ENCODE results near the gene PCDH17.

PCDH17 gene

DNA sequence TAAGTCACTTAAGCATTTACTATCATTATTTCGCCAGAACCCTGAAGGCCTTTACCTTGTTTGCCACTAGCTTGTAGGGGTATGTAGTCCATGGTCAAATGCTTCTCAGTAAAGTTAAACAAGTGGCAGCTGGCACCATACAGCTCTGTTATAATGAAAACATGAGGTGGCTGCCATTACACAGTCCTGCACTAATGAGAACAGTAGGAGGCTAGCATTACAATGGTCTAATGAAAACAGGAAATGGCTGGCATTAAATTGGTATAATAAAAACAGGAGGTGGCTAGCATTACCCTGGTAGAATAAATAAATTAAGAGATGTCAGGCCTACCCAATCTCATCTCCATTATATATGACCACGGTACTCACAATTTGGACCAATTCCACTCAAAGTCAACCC is 107.5 kb downstream of the PCDH17 start:
- DNase-seq, result no peak

DNA sequence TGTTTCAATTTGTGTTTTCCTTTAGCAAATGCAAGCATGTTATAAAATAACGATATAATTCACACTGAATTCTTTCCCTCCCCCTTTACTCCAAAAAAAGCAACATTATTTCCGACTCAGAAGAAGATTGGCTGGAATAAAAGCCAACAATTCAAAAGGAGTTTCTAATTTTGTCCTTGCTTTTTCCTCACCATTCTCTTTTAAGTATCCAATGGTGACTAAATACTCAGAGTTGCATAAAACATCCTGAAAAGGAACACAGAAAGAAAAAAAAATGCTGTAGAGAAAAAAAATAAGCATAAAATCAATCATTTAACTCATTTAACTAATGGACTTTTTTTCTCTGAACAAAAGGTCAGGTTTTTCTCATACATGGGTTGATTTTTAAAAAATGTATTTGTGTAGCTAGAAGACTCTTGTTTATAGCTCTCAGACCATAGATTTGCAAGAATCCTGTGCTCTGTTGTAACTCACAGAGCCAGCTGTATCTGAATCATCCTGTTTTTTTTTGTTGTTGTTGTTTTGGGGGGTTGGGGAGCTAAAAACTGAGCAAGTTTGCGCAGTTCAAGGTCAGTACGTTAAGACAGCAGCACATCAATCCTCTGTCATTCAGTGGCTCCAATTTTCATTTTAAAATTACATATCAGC is 108.1 kb downstream of the PCDH17 start:
- DNase-seq, result no peak

DNA sequence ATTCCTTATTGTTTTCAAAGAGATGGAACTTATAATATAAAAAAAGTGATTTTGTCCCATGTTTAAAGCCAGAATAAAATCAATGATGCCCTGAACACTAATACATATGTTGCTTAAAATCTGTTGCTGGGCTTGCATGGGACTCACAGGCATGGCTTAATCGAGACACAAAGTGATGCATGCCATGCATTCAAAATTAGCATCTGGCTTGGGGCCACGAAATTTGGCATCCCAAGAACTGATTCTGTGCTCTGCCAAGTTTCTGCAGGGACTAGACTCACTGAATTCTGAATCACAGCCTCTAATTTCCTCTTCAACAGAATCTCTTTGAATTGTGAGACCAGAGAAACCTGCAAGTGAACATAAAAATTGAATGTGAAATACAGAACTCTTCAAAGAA is 109.2 kb downstream of the PCDH17 start:
- no peak for DNase-seq

DNA sequence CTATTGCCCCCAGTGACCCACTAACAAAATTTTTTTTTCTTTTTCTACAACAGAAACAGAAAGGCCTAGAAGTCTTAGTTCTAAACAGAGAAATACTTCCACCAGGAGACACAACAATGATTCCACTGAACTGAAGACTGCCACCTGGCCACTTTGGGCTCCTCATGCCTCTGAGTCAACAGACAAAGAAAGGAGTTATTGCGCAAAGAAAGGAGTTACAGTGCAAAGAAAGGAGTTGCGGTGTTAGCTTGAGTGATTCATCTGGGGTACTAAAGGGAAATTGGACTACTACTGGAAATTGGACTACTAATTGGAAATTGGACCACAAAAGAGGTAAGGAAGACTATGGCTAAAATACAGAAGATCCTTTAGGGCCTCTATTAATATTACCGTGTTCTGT is 116.6 kb downstream of the PCDH17 start:
- DNase-seq, result no peak

DNA sequence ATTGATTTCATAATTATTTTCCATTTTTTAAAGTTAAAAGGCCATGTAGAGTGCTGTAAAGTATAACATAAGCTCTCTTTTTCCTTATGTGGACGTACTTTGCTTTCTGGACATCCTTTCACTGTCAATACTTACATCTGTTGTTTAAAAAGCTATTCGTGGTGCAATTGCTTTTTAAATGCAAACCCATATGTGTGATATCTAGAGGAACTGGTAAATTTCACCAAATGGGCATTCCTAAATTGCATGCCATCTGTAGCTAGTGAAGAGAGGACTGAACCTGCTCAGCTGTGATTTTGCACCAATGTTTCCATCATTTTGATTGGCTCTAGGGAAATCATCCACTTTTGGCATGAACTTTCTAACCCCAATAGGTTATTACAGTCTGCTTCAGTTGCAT is 129.4 kb downstream of the PCDH17 start:
- no peak for DNase-seq

DNA sequence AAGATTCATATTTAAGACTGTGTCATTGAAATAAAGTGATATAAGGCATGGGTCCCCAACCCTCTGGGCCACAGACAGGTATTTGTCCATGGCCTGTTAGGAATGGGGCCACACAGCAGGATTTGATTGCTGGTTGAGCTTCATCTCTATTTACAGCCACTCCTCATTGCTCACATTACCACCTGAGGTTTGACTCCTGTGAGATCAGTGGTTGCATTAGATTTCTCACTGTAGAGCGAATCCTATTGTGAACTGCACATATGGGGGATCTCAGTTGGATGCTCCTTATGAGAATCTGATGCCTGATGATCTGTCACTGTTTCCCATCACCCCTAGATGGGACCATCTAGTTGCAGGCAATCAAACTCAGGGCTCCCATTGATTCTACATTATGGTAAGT is 132.1 kb downstream of the PCDH17 start:
- no peak for DNase-seq

All from activated CD8-positive, alpha-beta memory T cell treated with anti-CD3 and anti-CD28 coated beads, Interleukin-2, amount 50 U/mL, for 4 hours (primary cell).